K562 (cell line): ENCODE data around the gene RANGAP1. TPM values are rescaled to one million over a fixed set of nuclear protein-coding genes. Genes with fewer than 3 reads are reported as not detected.

Experiments
- DACH1 ChIP-seq: fragments of 450-650 bp; IDR thresholded peaks from 2 replicates; pipeline ENCODE4 v1.6.1; 2018; ENCODE audit not compliant: partially characterized antibody
- E2F1 ChIP-seq: sonication (generic); formaldehyde crosslinking; IDR thresholded peaks from 2 replicates; pipeline ENCODE4 v1.8.1; 2023; ENCODE audit warnings: mild to moderate bottlenecking, missing genetic modification reagents, moderate library complexity
- ELK3 ChIP-seq: fragments of 450-650 bp; formaldehyde crosslinking; IDR thresholded peaks from 2 replicates; pipeline ENCODE4 v1.4.0; 2020; ENCODE audit warnings: mild to moderate bottlenecking
- EWSR1 ChIP-seq: fragments of 450-650 bp; IDR thresholded peaks from 2 replicates; pipeline ENCODE4 v1.6.1; 2018; ENCODE audit warnings: borderline replicate concordance, mild to moderate bottlenecking, low read depth, moderate library complexity; ENCODE audit not compliant: partially characterized antibody
- GABPB1 ChIP-seq: sonication (generic); formaldehyde crosslinking; IDR thresholded peaks from 2 replicates; pipeline ENCODE4 v1.8.0; 2022; ENCODE audit warnings: mild to moderate bottlenecking, missing genetic modification reagents
- LEF1 ChIP-seq: fragments of 450-650 bp; IDR thresholded peaks from 2 replicates; pipeline ENCODE4 v1.6.1; 2016; ENCODE audit warnings: mild to moderate bottlenecking
- MED1 ChIP-seq: sonication (generic); formaldehyde crosslinking; IDR thresholded peaks from 2 replicates; pipeline ENCODE4 v1.8.1; 2023; ENCODE audit warnings: missing genetic modification reagents, borderline replicate concordance
- MYBL2 ChIP-seq, 2 experiments: fragments of 450-650 bp in 1 of 2; sonication (generic) in 1 of 2; formaldehyde crosslinking in 1 of 2; IDR thresholded peaks; 2 replicates each; pipeline versions ENCODE4 v1.6.1 to v1.8.1; 2017 to 2022; ENCODE audit warnings: borderline replicate concordance in 1 of 2, inconsistent platforms in 1 of 2, low read depth in 1 of 2, mild to moderate bottlenecking in 1 of 2, missing genetic modification reagents in 1 of 2, moderate library complexity in 1 of 2
- NCOR1 ChIP-seq: fragments of 450-650 bp; IDR thresholded peaks from 2 replicates; pipeline ENCODE4 v1.6.1; 2016; ENCODE audit warnings: mild to moderate bottlenecking, moderate library complexity
- NEUROD1 ChIP-seq: fragments of 150-350 bp; IDR thresholded peaks from 2 replicates; pipeline ENCODE4 v1.6.1; 2014; ENCODE audit warnings: borderline replicate concordance, low read length, low read depth; ENCODE audit not compliant: partially characterized antibody
- POLR2B ChIP-seq: fragments of 450-650 bp; IDR thresholded peaks from 2 replicates; pipeline ENCODE4 v1.6.1; 2018; ENCODE audit warnings: low read depth; ENCODE audit not compliant: partially characterized antibody
- RBBP5 ChIP-seq: fragments of 200-600 bp; sonication (generic); IDR thresholded peaks from 2 replicates; pipeline ENCODE4 v1.6.1; 2012; ENCODE audit warnings: borderline replicate concordance, mild to moderate bottlenecking, low read length, control low read depth, inconsistent platforms; ENCODE audit not compliant: insufficient read depth, poor library complexity, severe bottlenecking
- RFX1 ChIP-seq: fragments of 450-650 bp; IDR thresholded peaks from 2 replicates; pipeline ENCODE4 v1.6.1; 2016; ENCODE audit warnings: mild to moderate bottlenecking, moderate library complexity
- SLC30A9 ChIP-seq: fragments of 250-450 bp; sonication (Bioruptor Pico); IDR thresholded peaks from 2 replicates; pipeline ENCODE4 v1.8.0; 2022; ENCODE audit warnings: mild to moderate bottlenecking, moderate library complexity
- SMARCB1 ChIP-seq: IDR thresholded peaks from 2 replicates; pipeline ENCODE4 v1.6.1; 2011; ENCODE audit warnings: improper control_type of control experiment, low read depth; ENCODE audit not compliant: insufficient read length
- TARDBP ChIP-seq: fragments of 450-650 bp; IDR thresholded peaks from 2 replicates; pipeline ENCODE4 v1.6.1; 2016
- ZKSCAN1 ChIP-seq: fragments of 150-350 bp; IDR thresholded peaks from 2 replicates; pipeline ENCODE4 v1.6.1; 2016; ENCODE audit warnings: low read depth, low read length
- ZNF146 ChIP-seq: IDR thresholded peaks from one replicate; pipeline ENCODE4 v1.6.1; 2018; ENCODE audit warnings: missing compliant biosample characterization; ENCODE audit not compliant: unreplicated experiment
- ZNF224 ChIP-seq: sonication (generic); formaldehyde crosslinking; IDR thresholded peaks from 2 replicates; pipeline ENCODE4 v1.8.0; 2022; ENCODE audit warnings: mild to moderate bottlenecking, missing genetic modification reagents
- ZNF24 ChIP-seq: fragments of 450-650 bp; IDR thresholded peaks from 2 replicates; pipeline ENCODE4 v1.6.1; 2016
- ZNF408 ChIP-seq: fragments of 250-450 bp; sonication (Bioruptor Pico); IDR thresholded peaks from 2 replicates; pipeline ENCODE4 v1.4.0; 2020; ENCODE audit warnings: low read depth, mild to moderate bottlenecking, moderate library complexity
- ZNF41 ChIP-seq: fragments of 250-450 bp; sonication (Bioruptor Pico); conservative IDR thresholded peaks from 2 replicates; pipeline ENCODE4 v1.4.0; 2020; ENCODE audit warnings: mild to moderate bottlenecking
- ZNF830 ChIP-seq: fragments of 250-450 bp; sonication (Bioruptor Pico); IDR thresholded peaks from 2 replicates; pipeline ENCODE4 v1.5.0; 2021; ENCODE audit warnings: mild to moderate bottlenecking
- polyA plus RNA-seq, 8 experiments: library from polyadenylated mRNA; depleted of rRNA in 4 of 8; stranded (reverse) in 5 of 8; unstranded in 3 of 8; fragments of >200 nt; fragmentation: Nextera tagmentation in 2 of 8; fragmentation: Illumina TruSeq in 1 of 8; extraction: Ambion mirVana in 2 of 8; extraction: Trizol in 1 of 8; gene quantifications; 2 replicates each; pipeline versions ENCODE4 v1.2.1 to v1.2.3, GENCODE V29; 2011 to 2014; ENCODE audit warnings: inconsistent platforms in 1 of 8, missing spikeins in 1 of 8
- total RNA-seq, 7 experiments: library from RNA; depleted of rRNA in 6 of 7; stranded (reverse); fragments of >200 nt in 6 of 7; fragmentation: Illumina TruSeq in 2 of 7; extraction: Trizol in 2 of 7; gene quantifications; 2 replicates each; pipeline versions ENCODE4 v1.2.1 to v1.2.3, GENCODE V29; 2011 to 2021; ENCODE audit warnings: low replicate concordance in 1 of 7
- TF ChIP-seq, protein P1 (sequence below): fragments of 150-350 bp; IDR thresholded peaks from 2 replicates; pipeline ENCODE4 v1.6.1; 2014; ENCODE audit warnings: low read depth, mild to moderate bottlenecking, low read length, borderline replicate concordance

RANGAP1 gene
- total and polyA plus RNA-seq, 9 of the 15 experiments (the other 6 are each of a cell fraction or from before 2014, with no cell fraction given) = 2.1 to 104 (median 50.6) TPM

GRCh38 chr22:41204992-41205900, 80.7 kb downstream of the RANGAP1 start, which contains the start of gene L3MBTL2 (continued):
- TF ChIP-seq SLC30A9 (CRISPR knock-in tag) = no peak
- TF ChIP-seq ZNF830 (CRISPR knock-in tag) = no peak
- no peak for TF ChIP-seq EWSR1
- TF ChIP-seq ZNF41 (CRISPR knock-in tag) = no peak
- no peak for TF ChIP-seq DACH1
- TF ChIP-seq ZNF24 = no peak
- peak; percentile 98 for TF ChIP-seq RFX1
- TF ChIP-seq GABPB1 = peak; percentile 56; the same call in 1 of the 2 replicates
- TF ChIP-seq E2F1 = peak; percentile 94
- peak; percentile 72 for TF ChIP-seq POLR2B
- TF ChIP-seq MED1 = no peak
- no peak for TF ChIP-seq ZNF224 (CRISPR knock-in tag)
- no peak for TF ChIP-seq SMARCB1
- TF ChIP-seq MYBL2 (IDR thresholded peaks at IDR 0.05; ENCODE audit: low read depth) = no peak
- TF ChIP-seq MYBL2 (CRISPR knock-in tag; IDR thresholded peaks at IDR 0.05; ENCODE audit: borderline replicate concordance) = no peak
- no peak for TF ChIP-seq ZKSCAN1
- TF ChIP-seq ELK3 (CRISPR knock-in tag) = no peak
- TF ChIP-seq, protein P1, sequence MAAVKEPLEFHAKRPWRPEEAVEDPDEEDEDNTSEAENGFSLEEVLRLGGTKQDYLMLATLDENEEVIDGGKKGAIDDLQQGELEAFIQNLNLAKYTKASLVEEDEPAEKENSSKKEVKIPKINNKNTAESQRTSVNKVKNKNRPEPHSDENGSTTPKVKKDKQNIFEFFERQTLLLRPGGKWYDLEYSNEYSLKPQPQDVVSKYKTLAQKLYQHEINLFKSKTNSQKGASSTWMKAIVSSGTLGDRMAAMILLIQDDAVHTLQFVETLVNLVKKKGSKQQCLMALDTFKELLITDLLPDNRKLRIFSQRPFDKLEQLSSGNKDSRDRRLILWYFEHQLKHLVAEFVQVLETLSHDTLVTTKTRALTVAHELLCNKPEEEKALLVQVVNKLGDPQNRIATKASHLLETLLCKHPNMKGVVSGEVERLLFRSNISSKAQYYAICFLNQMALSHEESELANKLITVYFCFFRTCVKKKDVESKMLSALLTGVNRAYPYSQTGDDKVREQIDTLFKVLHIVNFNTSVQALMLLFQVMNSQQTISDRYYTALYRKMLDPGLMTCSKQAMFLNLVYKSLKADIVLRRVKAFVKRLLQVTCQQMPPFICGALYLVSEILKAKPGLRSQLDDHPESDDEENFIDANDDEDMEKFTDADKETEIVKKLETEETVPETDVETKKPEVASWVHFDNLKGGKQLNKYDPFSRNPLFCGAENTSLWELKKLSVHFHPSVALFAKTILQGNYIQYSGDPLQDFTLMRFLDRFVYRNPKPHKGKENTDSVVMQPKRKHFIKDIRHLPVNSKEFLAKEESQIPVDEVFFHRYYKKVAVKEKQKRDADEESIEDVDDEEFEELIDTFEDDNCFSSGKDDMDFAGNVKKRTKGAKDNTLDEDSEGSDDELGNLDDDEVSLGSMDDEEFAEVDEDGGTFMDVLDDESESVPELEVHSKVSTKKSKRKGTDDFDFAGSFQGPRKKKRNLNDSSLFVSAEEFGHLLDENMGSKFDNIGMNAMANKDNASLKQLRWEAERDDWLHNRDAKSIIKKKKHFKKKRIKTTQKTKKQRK = no peak
- TF ChIP-seq ZNF146 (CRISPR knock-in tag) = no peak
- no peak for TF ChIP-seq TARDBP
- TF ChIP-seq NEUROD1 = peak; percentile 41
- no peak for TF ChIP-seq LEF1
- no peak for TF ChIP-seq ZNF408
- TF ChIP-seq RBBP5 = no peak
- no peak for TF ChIP-seq NCOR1
